Suprapubic skin (tissue), 4 donors: ENCODE data around the gene PSMG3. TPM values are rescaled to one million over a fixed set of nuclear protein-coding genes. Genes with fewer than 3 reads are reported as not detected.

Experiments
- DNase-seq, 2 donors: peaks; one replicate each; pipeline ENCODE4 v3.0.0-alpha.2; 2019; ENCODE audit warnings: low spot score in 2 of 2
- H3K27ac ChIP-seq: fragments of 200-600 bp; sonication (generic); one replicate; pipeline ENCODE4 v1.5.1; 2019
- H3K27me3 ChIP-seq: fragments of 200-600 bp; sonication (generic); one replicate; pipeline ENCODE4 v1.5.1; 2019
- H3K36me3 ChIP-seq: fragments of 200-600 bp; sonication (generic); one replicate; pipeline ENCODE4 v1.5.1; 2019
- H3K4me1 ChIP-seq: fragments of 200-600 bp; sonication (generic); one replicate; pipeline ENCODE4 v1.5.1; 2019
- H3K4me3 ChIP-seq: fragments of 200-600 bp; sonication (generic); one replicate; pipeline ENCODE4 v1.5.1; 2019; ENCODE audit warnings: mild to moderate bottlenecking
- H3K9me3 ChIP-seq: fragments of 200-600 bp; sonication (generic); one replicate; pipeline ENCODE4 v1.5.1; 2019
- CTCF ChIP-seq, 2 donors: fragments of 200-600 bp in 1 of 2; fragments of 450-650 bp in 1 of 2; sonication (generic) in 1 of 2; IDR thresholded peaks; one replicate each; pipeline ENCODE4 v1.5.1; 2016 to 2019; ENCODE audit warnings: antibody characterized with exemption in 2 of 2, mild to moderate bottlenecking in 1 of 2, moderate library complexity in 1 of 2
- EP300 ChIP-seq: sonication (generic); formaldehyde crosslinking; IDR thresholded peaks from one replicate; pipeline ENCODE4 v1.6.1; 2017; ENCODE audit warnings: antibody characterized with exemption
- POLR2A ChIP-seq, 2 donors: fragments of 450-650 bp; IDR thresholded peaks; one replicate each; pipeline ENCODE4 v1.6.1; 2017; ENCODE audit warnings: antibody characterized with exemption in 2 of 2, mild to moderate bottlenecking in 2 of 2, moderate library complexity in 2 of 2
- POLR2AphosphoS5 ChIP-seq, 3 donors: sonication (generic); formaldehyde crosslinking; IDR thresholded peaks; one replicate each; pipeline ENCODE4 v1.6.1; 2017; ENCODE audit warnings: antibody characterized with exemption in 3 of 3
- WGBS: methylation state at CpG from one replicate; pipeline ENCODE4 v1.1.5; 2018; 5-methylcytosine and 5-hydroxymethylcytosine counted together
- total RNA-seq, 4 donors: library from RNA; depleted of rRNA; stranded (reverse); fragments of >200 nt; gene quantifications; one replicate each; pipeline ENCODE4 v1.1.0, GENCODE V29; 2016

The PSMG3 gene
- total RNA-seq, 4 donors from 2014 or later: 35.7 to 79.0 (median 62.0) TPM

GRCh38 chr7:1595636-1596035 lies 25.8 kb upstream of the PSMG3 start:
- Histone ChIP-seq H3K36me3 (no peaks in the 10 kb centered on the region), H3K9me3 (no peaks in the 10 kb centered on the region), H3K4me1 (peaks cover 5% of the 10 kb centered on the region), H3K27ac (no peak overlapping the region), H3K4me3 (no peak overlapping the region), H3K27me3 (peaks cover 70% of the 10 kb centered on the region)
- DNase-seq: no peak
- TF ChIP-seq POLR2A (IDR thresholded peaks at IDR 0.05) (no peak), CTCF (IDR thresholded peaks at IDR 0.05) (no peak), POLR2AphosphoS5 (IDR thresholded peaks at IDR 0.05) (no peak), EP300 (no peak)
- WGBS: 66% methylated on average over 12 of the region's 12 CpGs

GRCh38 chr7:1595027-1595426 lies 25.2 kb upstream of the PSMG3 start:
- WGBS: 89% methylated on average over 3 of the region's 3 CpGs
- H3K9me3 ChIP-seq: no peaks in the 10 kb centered on the region
- no peak for TF ChIP-seq CTCF (IDR thresholded peaks at IDR 0.05)
- no peak for TF ChIP-seq POLR2A (IDR thresholded peaks at IDR 0.05)
- no peak for TF ChIP-seq POLR2AphosphoS5 (IDR thresholded peaks at IDR 0.05)
- no peak for TF ChIP-seq EP300
- no peaks in the 10 kb centered on the region for H3K36me3 ChIP-seq
- H3K27me3 ChIP-seq: peaks cover 73% of the 10 kb centered on the region
- DNase-seq: no peak
- no peak overlapping the region for H3K27ac ChIP-seq
- H3K4me3 ChIP-seq: no peak overlapping the region
- peaks cover 5% of the 10 kb centered on the region for H3K4me1 ChIP-seq

- DNase-seq: no peak
- Histone ChIP-seq H3K27me3 (peaks cover 82% of the 10 kb centered on the region), H3K4me1 (peaks cover 5% of the 10 kb centered on the region), H3K9me3 (no peaks in the 10 kb centered on the region), H3K27ac (no peak overlapping the region), H3K36me3 (no peaks in the 10 kb centered on the region), H3K4me3 (no peak overlapping the region)
- 93% methylated on average over 4 of the region's 4 CpGs for WGBS
- no peak for TF ChIP-seq POLR2AphosphoS5 (IDR thresholded peaks at IDR 0.05)
- no peak for TF ChIP-seq EP300
- no peak for TF ChIP-seq CTCF (IDR thresholded peaks at IDR 0.05)
- no peak for TF ChIP-seq POLR2A (IDR thresholded peaks at IDR 0.05)
Measured at GRCh38 chr7:1593904-1594421, 24.1 kb upstream of the PSMG3 start.

- no peak for DNase-seq
- Histone ChIP-seq H3K27ac (no peak overlapping the region), H3K27me3 (peaks cover 83% of the 10 kb centered on the region), H3K4me3 (no peak overlapping the region), H3K36me3 (no peaks in the 10 kb centered on the region), H3K4me1 (peaks cover 5% of the 10 kb centered on the region), H3K9me3 (no peaks in the 10 kb centered on the region)
- TF ChIP-seq EP300 (no peak), POLR2A (IDR thresholded peaks at IDR 0.05) (no peak), CTCF (IDR thresholded peaks at IDR 0.05) (no peak), POLR2AphosphoS5 (IDR thresholded peaks at IDR 0.05) (no peak)
- WGBS: 56% methylated on average over 15 of the region's 19 CpGs
Measured at GRCh38 chr7:1593091-1593866, 23.4 kb upstream of the PSMG3 start.

GRCh38 chr7:1592299-1592871 lies 22.6 kb upstream of the PSMG3 start:
- Histone ChIP-seq H3K4me1 (peaks cover 5% of the 10 kb centered on the region), H3K27ac (no peak overlapping the region), H3K4me3 (no peak overlapping the region), H3K9me3 (no peaks in the 10 kb centered on the region), H3K36me3 (no peaks in the 10 kb centered on the region), H3K27me3 (peaks cover 92% of the 10 kb centered on the region)
- TF ChIP-seq CTCF (IDR thresholded peaks at IDR 0.05) (no peak), POLR2A (IDR thresholded peaks at IDR 0.05) (no peak), POLR2AphosphoS5 (IDR thresholded peaks at IDR 0.05) (no peak), EP300 (no peak)
- WGBS: 27% methylated on average over 10 of the region's 20 CpGs
- DNase-seq: no peak
